Urothelium cell line (cell line): ENCODE results near the gene TGM3.

Source experiments
- DNase-seq: peaks from one replicate; pipeline ENCODE4 v3.0.0; 2011; ENCODE audit warnings: low spot score, mixed read lengths
- FAIRE-seq: peaks from 2 replicates; lab custom pipeline; 2011; peaks lifted over from hg19 to GRCh38; lab: Jason Lieb, UNC

The TGM3 gene

GRCh38 chr20:2373098-2373497 is 77.3 kb downstream of the TGM3 start:
- FAIRE-seq (no peak), DNase-seq (no peak)

GRCh38 chr20:2374346-2375125 is 78.7 kb downstream of the TGM3 start:
- FAIRE-seq (no peak), DNase-seq (no peak)

DNA sequence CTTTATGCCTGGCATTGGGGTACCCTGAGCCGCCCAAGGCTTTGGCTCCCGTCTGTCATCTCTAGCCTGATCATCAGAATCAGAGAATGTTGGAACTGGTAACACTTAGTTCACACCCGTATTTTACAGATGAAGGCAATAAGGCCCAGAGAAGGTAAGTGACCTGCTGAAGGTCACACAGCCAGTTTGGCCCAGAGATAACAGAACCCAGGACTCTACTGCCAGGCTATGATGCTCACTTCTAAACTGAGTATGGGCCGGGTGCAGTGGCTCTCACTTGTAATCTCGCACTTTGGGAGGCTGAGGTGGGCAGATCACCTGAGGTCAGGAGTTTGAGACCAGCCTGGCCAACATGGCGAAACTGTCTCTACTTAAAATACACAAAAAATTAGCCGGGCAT is 83.1 kb downstream of the TGM3 start:
- DNase-seq = no peak
- FAIRE-seq = no peak

GRCh38 chr20:2379511-2380229 is 83.9 kb downstream of the TGM3 start:
- no peak for FAIRE-seq
- DNase-seq = no peak

DNA sequence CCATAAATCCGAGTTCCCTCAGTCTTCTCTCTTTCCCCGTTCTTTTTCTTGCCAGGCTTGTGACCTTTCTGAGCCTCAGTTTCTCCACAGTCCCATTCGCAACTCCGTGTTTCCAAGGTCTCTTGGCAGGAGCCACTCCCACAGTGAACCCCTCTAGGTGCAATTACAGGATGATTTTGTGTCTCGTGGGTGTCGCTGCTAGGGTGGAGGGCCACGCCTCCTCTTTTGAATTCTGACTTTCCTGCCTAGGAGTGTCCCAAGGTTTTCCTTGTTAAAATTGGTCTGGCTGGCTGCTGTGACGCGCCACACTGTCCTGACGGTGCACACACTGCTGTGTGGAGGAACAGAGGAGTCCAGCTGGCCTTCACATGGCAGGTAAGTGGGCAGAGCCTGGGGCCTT is 84.8 kb downstream of the TGM3 start, which contains the start of gene TGM6:
Gene TGM6 (plus strand): TSS at position 301 of the 400 bp plus-strand sequence. CDS start 68 bp downstream, at position 369.
- DNase-seq (no peak), FAIRE-seq (no peak)

- FAIRE-seq = no peak
- no peak for DNase-seq
Observed at GRCh38 chr20:2381303-2381702, 85.5 kb downstream of the TGM3 start.

- no peak for DNase-seq
- no peak for FAIRE-seq
Observed at GRCh38 chr20:2382833-2383232, 87.0 kb downstream of the TGM3 start.

DNA sequence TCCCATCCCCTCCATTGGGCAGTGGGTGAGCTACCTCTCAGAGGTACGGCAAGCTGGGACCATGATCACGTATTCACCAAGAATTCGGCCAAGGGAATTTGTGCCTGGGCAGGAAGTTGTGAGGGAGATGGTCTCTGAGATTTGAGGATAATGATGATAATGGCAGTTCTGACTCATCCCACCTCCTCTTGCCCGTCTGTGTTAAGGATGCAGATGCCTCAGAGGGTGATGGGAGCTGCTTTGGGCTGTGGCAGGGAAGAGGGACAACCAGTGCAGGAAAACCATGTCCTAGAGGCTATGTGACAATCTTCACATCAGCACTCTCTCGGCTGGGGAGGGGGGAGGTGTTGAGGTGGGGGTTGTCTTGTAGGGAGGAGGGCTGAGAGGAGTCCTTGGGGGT is 89.2 kb downstream of the TGM3 start:
- DNase-seq (no peak), FAIRE-seq (peak; percentile 59)

- FAIRE-seq (no peak), DNase-seq (no peak)
Observed at GRCh38 chr20:2385496-2385895, 89.7 kb downstream of the TGM3 start.

- FAIRE-seq (no peak), DNase-seq (peak; percentile 58)
Observed at GRCh38 chr20:2386516-2387179, 90.8 kb downstream of the TGM3 start.

- peak; percentile 59 for DNase-seq
- no peak for FAIRE-seq
Observed at GRCh38 chr20:2387180-2387577, 91.4 kb downstream of the TGM3 start.

- DNase-seq (no peak), FAIRE-seq (no peak)
Observed at GRCh38 chr20:2387580-2387979, 91.8 kb downstream of the TGM3 start.
